ENCODE data around the gene CLMN. TPM values are rescaled to one million over a fixed set of nuclear protein-coding genes. Genes with fewer than 3 reads are reported as not detected.

CLMN gene
- total RNA-seq, 1 experiment from 2014 or later, result 111 TPM

- intact Hi-C loops (cut with micrococcal nuclease; ENCODE audit: unreplicated experiment), result loop anchor here (5.0 kb wide), 1 partner anchor 181 kb away; no protein-coding TSS in a partner anchor
- peaks cover 15% of the 10 kb centered on the region for H3K4me1 Mint-ChIP-seq (ENCODE audit: low read depth, unreplicated experiment)
- H3K4me3 Mint-ChIP-seq (ENCODE audit: low read depth, unreplicated experiment), result no peak overlapping the region
- no TSS peak for BruUV-seq (replicated peaks)
- H3K27ac Mint-ChIP-seq (ENCODE audit: unreplicated experiment), result no peak overlapping the region
- TF ChIP-seq CTCF (IDR thresholded peaks at IDR 0.05; ENCODE audit: unreplicated experiment), result no peak
- CTCF ChIA-PET, result no interaction called here
- H3K27me3 Mint-ChIP-seq (ENCODE audit: unreplicated experiment), result no peaks in the 10 kb centered on the region
- no peaks in the 10 kb centered on the region for H3K9me3 Mint-ChIP-seq (ENCODE audit: low read depth, unreplicated experiment)
- no peak for DNase-seq
- H3K36me3 Mint-ChIP-seq (ENCODE audit: insufficient read depth, unreplicated experiment), result no peaks in the 10 kb centered on the region
Observed at GRCh38 chr14:95363468-95363954, 43.8 kb upstream of the CLMN start.

DNA sequence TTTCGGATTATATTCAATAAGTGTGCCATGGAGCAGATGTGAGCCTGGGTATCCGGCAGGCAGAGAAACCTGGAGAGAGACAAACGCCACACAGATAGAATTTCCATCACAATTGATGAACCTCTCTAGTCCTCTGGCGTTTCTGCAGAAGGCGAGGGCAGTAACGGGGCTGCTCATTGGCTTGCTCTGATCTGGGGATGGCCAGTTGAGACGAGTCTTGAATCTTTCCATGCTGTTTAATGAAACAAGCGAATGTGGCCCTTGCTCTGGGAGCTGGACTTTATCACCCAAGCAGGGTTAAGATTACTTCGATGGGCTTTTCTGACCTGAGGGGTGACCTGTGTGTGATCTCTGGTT is 42.4 kb upstream of the CLMN start:
- intact Hi-C loops (cut with micrococcal nuclease; ENCODE audit: unreplicated experiment), result loop anchor here (5.0 kb wide), 1 partner anchor 180 kb away; no protein-coding TSS in a partner anchor
- Mint-ChIP-seq H3K4me3 (ENCODE audit: low read depth, unreplicated experiment) (no peak overlapping the region), H3K27ac (ENCODE audit: unreplicated experiment) (no peak overlapping the region), H3K4me1 (ENCODE audit: low read depth, unreplicated experiment) (peaks cover 15% of the 10 kb centered on the region), H3K9me3 (ENCODE audit: low read depth, unreplicated experiment) (no peaks in the 10 kb centered on the region), H3K27me3 (ENCODE audit: unreplicated experiment) (no peaks in the 10 kb centered on the region), H3K36me3 (ENCODE audit: insufficient read depth, unreplicated experiment) (no peaks in the 10 kb centered on the region)
- CTCF ChIA-PET, result interaction anchor here (0.5 to 0.8 kb wide), 2 partner anchors 220 to 254 kb away, joined by 3 to 6 read pairs; no protein-coding TSS in a partner anchor
- no peak for TF ChIP-seq CTCF (IDR thresholded peaks at IDR 0.05; ENCODE audit: unreplicated experiment)
- BruUV-seq (replicated peaks), result no TSS peak
- no peak for DNase-seq

DNA sequence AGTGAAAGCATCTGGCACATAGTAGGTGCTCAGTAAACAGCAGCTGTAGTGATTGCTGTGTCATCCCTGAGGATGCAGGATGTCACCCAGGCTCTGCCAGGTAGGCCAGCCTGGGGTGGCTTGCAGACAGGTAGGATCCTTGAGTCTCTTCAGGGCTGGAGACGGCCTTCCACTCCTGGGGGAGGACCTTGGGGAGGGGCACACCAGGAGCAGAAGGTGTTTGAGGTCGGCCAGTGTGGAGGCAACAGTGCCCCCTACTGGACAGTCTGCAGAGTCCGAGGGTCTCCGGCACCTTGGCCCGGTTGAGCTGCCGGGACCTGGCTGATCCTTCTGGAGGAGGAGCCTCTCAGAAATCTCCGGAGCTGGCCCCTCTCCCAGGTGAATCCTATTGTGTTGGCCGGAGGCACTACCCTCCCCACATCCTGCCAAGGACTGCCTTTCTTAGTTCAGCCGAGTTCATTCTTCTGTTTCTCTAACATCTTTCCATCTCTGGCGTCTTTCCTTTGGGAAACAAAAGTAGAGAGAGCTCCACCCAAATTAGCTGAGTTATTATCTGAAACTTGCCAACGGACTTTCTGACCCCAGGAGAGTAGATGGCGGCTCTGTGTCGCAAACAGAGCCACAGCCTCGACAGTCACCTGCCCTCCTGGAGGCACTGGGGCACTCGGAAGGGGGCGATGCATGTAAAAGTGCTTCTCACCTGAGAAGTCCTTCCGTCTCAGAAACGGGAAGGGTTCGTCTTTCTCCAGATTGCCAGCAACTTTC is 41.8 kb upstream of the CLMN start:
- Mint-ChIP-seq H3K4me1 (ENCODE audit: low read depth, unreplicated experiment) (peaks cover 15% of the 10 kb centered on the region), H3K36me3 (ENCODE audit: insufficient read depth, unreplicated experiment) (no peaks in the 10 kb centered on the region), H3K4me3 (ENCODE audit: low read depth, unreplicated experiment) (no peak overlapping the region), H3K9me3 (ENCODE audit: low read depth, unreplicated experiment) (no peaks in the 10 kb centered on the region), H3K27me3 (ENCODE audit: unreplicated experiment) (no peaks in the 10 kb centered on the region), H3K27ac (ENCODE audit: unreplicated experiment) (no peak overlapping the region)
- CTCF ChIA-PET, result interaction anchor here (0.5 to 0.8 kb wide), 2 partner anchors 219 to 253 kb away, joined by 3 to 6 read pairs; no protein-coding TSS in a partner anchor
- DNase-seq, result peak; percentile 29
- BruUV-seq (replicated peaks), result no TSS peak
- intact Hi-C loops (cut with micrococcal nuclease; ENCODE audit: unreplicated experiment), result loop anchor here (5.0 kb wide), 1 partner anchor 179 kb away; no protein-coding TSS in a partner anchor
- TF ChIP-seq CTCF (IDR thresholded peaks at IDR 0.05; ENCODE audit: unreplicated experiment), result peak; percentile 63

DNA sequence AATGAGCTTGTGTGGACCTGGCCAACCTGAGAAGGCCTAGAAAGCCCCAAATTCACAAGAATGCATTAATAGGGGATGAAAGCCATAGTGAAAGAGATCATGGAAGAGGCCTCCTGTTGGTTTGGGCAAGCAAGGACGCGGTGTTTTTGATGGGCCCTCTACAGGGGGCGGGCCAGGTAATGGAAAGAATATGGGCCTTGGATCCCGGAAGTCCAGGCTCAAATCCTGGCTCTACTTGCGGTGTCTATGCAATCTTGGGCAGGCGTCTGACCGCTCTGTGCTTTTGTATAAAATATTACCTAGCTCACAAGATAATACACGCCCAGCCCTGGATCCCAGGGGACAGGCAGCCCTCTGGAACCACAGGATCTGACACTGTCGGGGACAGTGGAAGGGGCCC is 41.1 kb upstream of the CLMN start:
- H3K4me1 Mint-ChIP-seq (ENCODE audit: low read depth, unreplicated experiment), result peaks cover 11% of the 10 kb centered on the region
- intact Hi-C loops (cut with micrococcal nuclease; ENCODE audit: unreplicated experiment), result loop anchor here (5.0 kb wide), 1 partner anchor 179 kb away; no protein-coding TSS in a partner anchor
- BruUV-seq (replicated peaks), result no TSS peak
- no peak for TF ChIP-seq CTCF (IDR thresholded peaks at IDR 0.05; ENCODE audit: unreplicated experiment)
- H3K36me3 Mint-ChIP-seq (ENCODE audit: insufficient read depth, unreplicated experiment), result no peaks in the 10 kb centered on the region
- H3K4me3 Mint-ChIP-seq (ENCODE audit: low read depth, unreplicated experiment), result peak overlapping the region; percentile 50
- CTCF ChIA-PET, result interaction anchor here (1.3 kb wide), 1 partner anchor 112 kb away, joined by 3 read pairs; no protein-coding TSS in a partner anchor
- no peaks in the 10 kb centered on the region for H3K9me3 Mint-ChIP-seq (ENCODE audit: low read depth, unreplicated experiment)
- no peak overlapping the region for H3K27ac Mint-ChIP-seq (ENCODE audit: unreplicated experiment)
- H3K27me3 Mint-ChIP-seq (ENCODE audit: unreplicated experiment), result no peaks in the 10 kb centered on the region
- DNase-seq, result no peak

Measured in Calu3 (cell line).